Vagina (tissue), 2 donors: Measurements from ENCODE around the gene CAMK4.
"Not testable (repeated sequence)": the region's sequence is repeated elsewhere in the genome, so short reads cannot be mapped to it uniquely, and the experiment has no call there.

Experiments used
- CTCF ChIP-seq, 3 experiments: fragments of 450-650 bp in 2 of 3; fragments of 200-600 bp in 1 of 3; sonication (generic) in 1 of 3; IDR thresholded peaks; one replicate each; pipeline ENCODE4 v1.5.1; 2017 to 2019; ENCODE audit warnings: antibody characterized with exemption in 3 of 3, mild to moderate bottlenecking in 2 of 3, moderate library complexity in 2 of 3
- POLR2A ChIP-seq, 2 donors: fragments of 450-650 bp; IDR thresholded peaks; one replicate each; pipeline ENCODE4 v1.6.1; 2017; ENCODE audit warnings: antibody characterized with exemption in 2 of 2, mild to moderate bottlenecking in 2 of 2, moderate library complexity in 2 of 2

GRCh38 chr5:111302043-111302442, 77.9 kb downstream of the CAMK4 start:
- not testable (repeated sequence) for TF ChIP-seq CTCF, POLR2A (IDR thresholded peaks at IDR 0.05)
